Stimulated activated CD4-positive, alpha-beta T cell treated with anti-CD3 and anti-CD28 coated beads, Interleukin-12 subunit alpha, Interleukin-12 subunit beta, amount 100 ng/mL, for 24 hours (primary cell): ENCODE measurements around the gene SEC14L5.

Source experiments
- DNase-seq, 2 experiments: peaks; one replicate each; pipeline ENCODE4 v3.0.0-alpha.2; 2020; ENCODE audit warnings: low read depth in 2 of 2

Gene SEC14L5

GRCh38 chr16:4984174-4984990 lies 26.3 kb downstream of the SEC14L5 start:
- no peak for DNase-seq

- DNase-seq = no peak
Measured at GRCh38 chr16:4987250-4987579, 29.1 kb downstream of the SEC14L5 start.

- DNase-seq = no peak
Measured at GRCh38 chr16:4987580-4988374, 29.6 kb downstream of the SEC14L5 start.

GRCh38 chr16:4988647-4989046 lies 30.5 kb downstream of the SEC14L5 start:
- no peak for DNase-seq

- no peak for DNase-seq
Measured at GRCh38 chr16:4989391-4990006, 31.4 kb downstream of the SEC14L5 start.

GRCh38 chr16:4990415-4990814 lies 32.3 kb downstream of the SEC14L5 start:
- DNase-seq = no peak

- no peak for DNase-seq
Measured at GRCh38 chr16:4991754-4992153, 33.6 kb downstream of the SEC14L5 start.

- no peak for DNase-seq
Measured at GRCh38 chr16:4994719-4995434, 36.7 kb downstream of the SEC14L5 start.

GRCh38 chr16:5000573-5001001 lies 42.5 kb downstream of the SEC14L5 start:
- DNase-seq = no peak

- no peak for DNase-seq
Measured at GRCh38 chr16:5001571-5001970, 43.4 kb downstream of the SEC14L5 start.

GRCh38 chr16:5001986-5002385 lies 43.9 kb downstream of the SEC14L5 start:
- no peak for DNase-seq

- no peak for DNase-seq
Measured at GRCh38 chr16:5002699-5003143, 44.6 kb downstream of the SEC14L5 start.

- no peak for DNase-seq
Measured at GRCh38 chr16:5003211-5003610, 45.1 kb downstream of the SEC14L5 start.

GRCh38 chr16:5003828-5004227 lies 45.7 kb downstream of the SEC14L5 start:
- DNase-seq = no peak

GRCh38 chr16:5004311-5004710 lies 46.2 kb downstream of the SEC14L5 start:
- DNase-seq = no peak

GRCh38 chr16:5005916-5006315 lies 47.8 kb downstream of the SEC14L5 start:
- no peak for DNase-seq

GRCh38 chr16:5006348-5007193 lies 48.4 kb downstream of the SEC14L5 start:
- no peak for DNase-seq

- no peak for DNase-seq
Measured at GRCh38 chr16:5007256-5007655, 49.1 kb downstream of the SEC14L5 start.

- DNase-seq = no peak
Measured at GRCh38 chr16:5008311-5008731, 50.2 kb downstream of the SEC14L5 start.

- no peak for DNase-seq
Measured at GRCh38 chr16:5010576-5011329, 52.6 kb downstream of the SEC14L5 start.
